ENCODE measurements around the gene AKR1C2.
"Not testable (repeated sequence)": the region's sequence is repeated elsewhere in the genome, so short reads cannot be mapped to it uniquely, and the experiment has no call there.

The AKR1C2 gene

GRCh38 chr10:4970362-4970761 is 33.3 kb downstream of the AKR1C2 start:
- H3K27ac ChIP-seq (ENCODE audit: low read depth, low read length); H3K9me3 ChIP-seq (ENCODE audit: insufficient read depth, low read length); H3K9me2 ChIP-seq (replicated peaks; ENCODE audit: insufficient read depth, low read length); H3K9ac ChIP-seq (ENCODE audit: low read length); H3K79me2 ChIP-seq (ENCODE audit: insufficient read depth, low read length); H3F3A ChIP-seq (ENCODE audit: insufficient read depth); H4K20me1 ChIP-seq (ENCODE audit: low read depth, low read length); H3K4me2 ChIP-seq (ENCODE audit: low read depth, low read length, poor library complexity, severe bottlenecking); H2AFZ ChIP-seq (ENCODE audit: low read depth, low read length, severe bottlenecking); H3K4me3 ChIP-seq (ENCODE audit: insufficient read depth, low read length, poor library complexity, severe bottlenecking); H3K36me3 ChIP-seq (ENCODE audit: low read length); H3K27me3 ChIP-seq (ENCODE audit: low read length): not testable (repeated sequence)

GRCh38 chr10:4969289-4969688 is 34.4 kb downstream of the AKR1C2 start:
- H3K9me3 ChIP-seq (ENCODE audit: insufficient read depth, low read length); H3K9me2 ChIP-seq (replicated peaks; ENCODE audit: insufficient read depth, low read length); H3K27ac ChIP-seq (ENCODE audit: low read depth, low read length); H3K27me3 ChIP-seq (ENCODE audit: low read length); H3K79me2 ChIP-seq (ENCODE audit: insufficient read depth, low read length); H3K4me3 ChIP-seq (ENCODE audit: insufficient read depth, low read length, poor library complexity, severe bottlenecking); H3F3A ChIP-seq (ENCODE audit: insufficient read depth); H3K4me2 ChIP-seq (ENCODE audit: low read depth, low read length, poor library complexity, severe bottlenecking); H4K20me1 ChIP-seq (ENCODE audit: low read depth, low read length); H2AFZ ChIP-seq (ENCODE audit: low read depth, low read length, severe bottlenecking); H3K9ac ChIP-seq (ENCODE audit: low read length); H3K36me3 ChIP-seq (ENCODE audit: low read length): not testable (repeated sequence)

DNA sequence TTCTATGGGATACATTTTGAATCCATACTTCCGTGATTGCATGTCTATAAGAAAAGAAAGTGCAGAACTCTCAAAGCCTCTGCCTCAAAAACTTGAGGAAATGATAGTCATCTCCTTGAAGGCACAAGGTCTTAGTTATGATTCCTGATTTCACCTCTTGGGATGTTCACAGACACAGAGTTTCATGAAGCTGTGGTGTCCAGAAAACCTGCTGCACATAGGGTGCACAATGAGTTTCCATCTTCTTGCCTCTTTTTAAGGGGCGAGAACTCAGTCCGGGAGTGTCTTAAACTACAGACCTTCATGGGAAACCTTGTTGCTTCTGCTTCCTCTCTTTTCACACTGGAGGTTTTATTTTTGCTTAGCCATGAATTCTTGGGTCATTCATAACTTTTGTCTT is 36.5 kb downstream of the AKR1C2 start:
- not testable (repeated sequence) for H3K79me2 ChIP-seq (ENCODE audit: insufficient read depth, low read length); H3K9me3 ChIP-seq (ENCODE audit: insufficient read depth, low read length); H4K20me1 ChIP-seq (ENCODE audit: low read depth, low read length); H2AFZ ChIP-seq (ENCODE audit: low read depth, low read length, severe bottlenecking); H3K36me3 ChIP-seq (ENCODE audit: low read length); H3K9me2 ChIP-seq (replicated peaks; ENCODE audit: insufficient read depth, low read length); H3K27ac ChIP-seq (ENCODE audit: low read depth, low read length); H3K4me3 ChIP-seq (ENCODE audit: insufficient read depth, low read length, poor library complexity, severe bottlenecking); H3K9ac ChIP-seq (ENCODE audit: low read length); H3K27me3 ChIP-seq (ENCODE audit: low read length); H3K4me2 ChIP-seq (ENCODE audit: low read depth, low read length, poor library complexity, severe bottlenecking); H3F3A ChIP-seq (ENCODE audit: insufficient read depth)

- not testable (repeated sequence) for H2AFZ ChIP-seq (ENCODE audit: low read depth, low read length, severe bottlenecking); H3K27me3 ChIP-seq (ENCODE audit: low read length); H3K36me3 ChIP-seq (ENCODE audit: low read length); H3K9ac ChIP-seq (ENCODE audit: low read length); H3K4me2 ChIP-seq (ENCODE audit: low read depth, low read length, poor library complexity, severe bottlenecking); H4K20me1 ChIP-seq (ENCODE audit: low read depth, low read length); H3K27ac ChIP-seq (ENCODE audit: low read depth, low read length); H3F3A ChIP-seq (ENCODE audit: insufficient read depth); H3K9me3 ChIP-seq (ENCODE audit: insufficient read depth, low read length); H3K4me3 ChIP-seq (ENCODE audit: insufficient read depth, low read length, poor library complexity, severe bottlenecking); H3K9me2 ChIP-seq (replicated peaks; ENCODE audit: insufficient read depth, low read length); H3K79me2 ChIP-seq (ENCODE audit: insufficient read depth, low read length)
Measured at GRCh38 chr10:4965763-4966162, 37.9 kb downstream of the AKR1C2 start.

DNA sequence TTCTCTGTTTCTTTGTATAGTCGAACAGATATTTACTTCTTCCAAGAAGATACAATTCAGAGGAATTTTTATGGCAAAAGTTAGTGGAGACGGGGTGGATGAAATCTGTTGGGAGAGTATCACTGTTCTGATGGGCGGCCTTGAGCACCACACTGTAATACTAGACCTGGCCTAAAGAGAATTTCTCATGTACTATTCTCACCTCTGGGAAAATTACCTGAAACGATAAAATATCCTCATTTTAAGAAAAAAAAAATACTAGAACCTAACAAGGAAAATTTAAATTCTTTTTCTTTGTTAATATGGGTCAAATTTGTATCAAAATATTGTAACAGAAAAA is 39.9 kb downstream of the AKR1C2 start:
- H3K36me3 ChIP-seq (ENCODE audit: low read length); H3K9me3 ChIP-seq (ENCODE audit: insufficient read depth, low read length); H3K27ac ChIP-seq (ENCODE audit: low read depth, low read length); H3F3A ChIP-seq (ENCODE audit: insufficient read depth); H3K4me2 ChIP-seq (ENCODE audit: low read depth, low read length, poor library complexity, severe bottlenecking); H4K20me1 ChIP-seq (ENCODE audit: low read depth, low read length); H3K27me3 ChIP-seq (ENCODE audit: low read length); H3K4me3 ChIP-seq (ENCODE audit: insufficient read depth, low read length, poor library complexity, severe bottlenecking); H3K9me2 ChIP-seq (replicated peaks; ENCODE audit: insufficient read depth, low read length); H3K79me2 ChIP-seq (ENCODE audit: insufficient read depth, low read length); H2AFZ ChIP-seq (ENCODE audit: low read depth, low read length, severe bottlenecking); H3K9ac ChIP-seq (ENCODE audit: low read length): not testable (repeated sequence)

- H2AFZ ChIP-seq (ENCODE audit: low read depth, low read length, severe bottlenecking); H3K27me3 ChIP-seq (ENCODE audit: low read length); H3K9ac ChIP-seq (ENCODE audit: low read length); H3K9me3 ChIP-seq (ENCODE audit: insufficient read depth, low read length); H3K4me2 ChIP-seq (ENCODE audit: low read depth, low read length, poor library complexity, severe bottlenecking); H3K9me2 ChIP-seq (replicated peaks; ENCODE audit: insufficient read depth, low read length); H3K79me2 ChIP-seq (ENCODE audit: insufficient read depth, low read length); H4K20me1 ChIP-seq (ENCODE audit: low read depth, low read length); H3K36me3 ChIP-seq (ENCODE audit: low read length); H3K27ac ChIP-seq (ENCODE audit: low read depth, low read length); H3F3A ChIP-seq (ENCODE audit: insufficient read depth); H3K4me3 ChIP-seq (ENCODE audit: insufficient read depth, low read length, poor library complexity, severe bottlenecking): not testable (repeated sequence)
Measured at GRCh38 chr10:4962876-4963814, 40.5 kb downstream of the AKR1C2 start, which contains the start of gene AKR1C1. Gene AKR1C1, plus strand, starts transcription at chr10:4963415. Its CDS starts 30 bp downstream, at chr10:4963445.

GRCh38 chr10:4962308-4962707 is 41.3 kb downstream of the AKR1C2 start:
- not testable (repeated sequence) for H3K36me3 ChIP-seq (ENCODE audit: low read length); H3F3A ChIP-seq (ENCODE audit: insufficient read depth); H3K79me2 ChIP-seq (ENCODE audit: insufficient read depth, low read length); H3K9me3 ChIP-seq (ENCODE audit: insufficient read depth, low read length); H3K4me2 ChIP-seq (ENCODE audit: low read depth, low read length, poor library complexity, severe bottlenecking); H3K27ac ChIP-seq (ENCODE audit: low read depth, low read length); H3K9me2 ChIP-seq (replicated peaks; ENCODE audit: insufficient read depth, low read length); H3K27me3 ChIP-seq (ENCODE audit: low read length); H4K20me1 ChIP-seq (ENCODE audit: low read depth, low read length); H3K9ac ChIP-seq (ENCODE audit: low read length); H3K4me3 ChIP-seq (ENCODE audit: insufficient read depth, low read length, poor library complexity, severe bottlenecking); H2AFZ ChIP-seq (ENCODE audit: low read depth, low read length, severe bottlenecking)

DNA sequence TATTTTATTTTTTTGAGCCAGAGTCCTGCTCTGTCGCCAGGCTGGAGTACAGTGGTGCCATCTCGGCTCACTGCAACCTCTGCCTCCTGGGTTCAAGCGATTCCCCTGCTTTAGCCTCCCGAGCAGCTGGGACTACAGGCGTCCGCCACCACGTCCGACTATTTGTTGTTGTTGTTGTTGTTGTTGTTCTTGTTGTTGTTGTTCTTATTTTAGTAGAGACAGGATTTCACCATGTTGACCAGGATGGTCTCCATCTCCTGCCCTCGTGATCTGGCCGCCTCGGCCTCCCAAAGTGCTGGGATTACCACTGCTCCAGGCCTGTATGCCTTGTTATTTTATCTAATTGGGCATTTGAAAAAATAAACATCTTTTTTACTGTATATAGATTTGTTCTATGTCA is 42.1 kb downstream of the AKR1C2 start:
- not testable (repeated sequence) for H3K4me3 ChIP-seq (ENCODE audit: insufficient read depth, low read length, poor library complexity, severe bottlenecking); H2AFZ ChIP-seq (ENCODE audit: low read depth, low read length, severe bottlenecking); H4K20me1 ChIP-seq (ENCODE audit: low read depth, low read length); H3K9me3 ChIP-seq (ENCODE audit: insufficient read depth, low read length); H3K4me2 ChIP-seq (ENCODE audit: low read depth, low read length, poor library complexity, severe bottlenecking); H3K79me2 ChIP-seq (ENCODE audit: insufficient read depth, low read length); H3K27ac ChIP-seq (ENCODE audit: low read depth, low read length); H3K9ac ChIP-seq (ENCODE audit: low read length); H3K36me3 ChIP-seq (ENCODE audit: low read length); H3F3A ChIP-seq (ENCODE audit: insufficient read depth); H3K27me3 ChIP-seq (ENCODE audit: low read length); H3K9me2 ChIP-seq (replicated peaks; ENCODE audit: insufficient read depth, low read length)
